Peyer's patch (tissue), 4 donors: ENCODE measurements around the gene ADAMTS12.

Source experiments
- POLR2A ChIP-seq, 2 donors: fragments of 450-650 bp; IDR thresholded peaks; one replicate each; pipeline ENCODE4 v1.5.1; 2017; ENCODE audit warnings: antibody characterized with exemption in 2 of 2, mild to moderate bottlenecking in 2 of 2, moderate library complexity in 2 of 2
- TF ChIP-seq, protein P1 (sequence below), 6 experiments: fragments of 450-650 bp in 4 of 6; fragments of 200-600 bp in 2 of 6; sonication (generic) in 1 of 6; IDR thresholded peaks; one replicate each; pipeline ENCODE4 v1.5.1; 2017 to 2019; ENCODE audit warnings: antibody characterized with exemption in 6 of 6, mild to moderate bottlenecking in 3 of 6, moderate library complexity in 1 of 6

DNA sequence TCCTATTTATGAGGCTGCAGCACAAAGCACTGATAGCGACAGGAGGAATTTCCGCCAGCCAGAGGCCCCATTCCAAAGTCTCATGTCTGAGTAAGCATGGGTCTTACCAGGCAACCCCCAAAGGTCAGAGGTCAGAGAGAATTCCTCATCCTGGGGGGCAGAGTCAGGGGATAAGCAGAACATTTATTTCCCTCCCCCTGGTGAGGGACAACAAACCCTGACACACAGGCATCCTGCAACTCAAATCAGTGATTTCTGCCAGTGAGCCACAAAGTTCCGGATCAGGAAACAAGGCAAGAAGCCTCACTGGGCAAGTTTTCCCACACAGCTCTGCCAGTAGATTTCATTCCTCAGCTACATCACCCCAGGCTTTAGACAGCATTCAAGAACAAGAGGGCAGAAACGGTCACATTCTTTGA, 37.0 kb downstream of the ADAMTS12 start:
- TF ChIP-seq, protein P1, sequence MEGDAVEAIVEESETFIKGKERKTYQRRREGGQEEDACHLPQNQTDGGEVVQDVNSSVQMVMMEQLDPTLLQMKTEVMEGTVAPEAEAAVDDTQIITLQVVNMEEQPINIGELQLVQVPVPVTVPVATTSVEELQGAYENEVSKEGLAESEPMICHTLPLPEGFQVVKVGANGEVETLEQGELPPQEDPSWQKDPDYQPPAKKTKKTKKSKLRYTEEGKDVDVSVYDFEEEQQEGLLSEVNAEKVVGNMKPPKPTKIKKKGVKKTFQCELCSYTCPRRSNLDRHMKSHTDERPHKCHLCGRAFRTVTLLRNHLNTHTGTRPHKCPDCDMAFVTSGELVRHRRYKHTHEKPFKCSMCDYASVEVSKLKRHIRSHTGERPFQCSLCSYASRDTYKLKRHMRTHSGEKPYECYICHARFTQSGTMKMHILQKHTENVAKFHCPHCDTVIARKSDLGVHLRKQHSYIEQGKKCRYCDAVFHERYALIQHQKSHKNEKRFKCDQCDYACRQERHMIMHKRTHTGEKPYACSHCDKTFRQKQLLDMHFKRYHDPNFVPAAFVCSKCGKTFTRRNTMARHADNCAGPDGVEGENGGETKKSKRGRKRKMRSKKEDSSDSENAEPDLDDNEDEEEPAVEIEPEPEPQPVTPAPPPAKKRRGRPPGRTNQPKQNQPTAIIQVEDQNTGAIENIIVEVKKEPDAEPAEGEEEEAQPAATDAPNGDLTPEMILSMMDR (IDR thresholded peaks at IDR 0.05): no peak
- TF ChIP-seq POLR2A (IDR thresholded peaks at IDR 0.05): no peak
